HG03060 (cell line): ENCODE data around the gene MLH3.
"Not testable (repeated sequence)": the region's sequence is repeated elsewhere in the genome, so short reads cannot be mapped to it uniquely, and the experiment has no call there.

ENCODE experiments used
- ATAC-seq: cut with Tn5 transposase; IDR thresholded peaks from one replicate; pipeline ENCODE4 v1.9.1; 2021; ENCODE audit warnings: low read depth, moderate number of reproducible peaks; ENCODE audit not compliant: unreplicated experiment

MLH3 gene

DNA sequence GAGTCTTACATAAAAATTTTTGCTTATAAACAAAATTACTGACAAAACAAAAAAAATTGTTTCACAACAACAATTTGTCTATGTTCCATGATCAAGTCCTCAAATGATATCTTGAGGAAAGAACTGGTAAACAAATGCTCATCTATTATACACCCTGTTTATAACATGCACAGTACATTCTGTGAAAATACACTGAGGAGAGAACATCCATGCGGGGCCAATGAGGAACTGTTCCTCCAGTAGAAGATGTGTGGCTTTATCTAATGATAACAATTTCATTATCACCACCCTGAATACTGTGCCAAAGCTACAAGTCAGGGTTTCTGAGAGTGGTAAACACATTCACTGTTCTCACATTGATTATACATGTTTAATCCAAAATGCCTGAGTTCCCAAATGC lies 10.8 kb downstream of the MLH3 start:
- no peak for ATAC-seq

DNA sequence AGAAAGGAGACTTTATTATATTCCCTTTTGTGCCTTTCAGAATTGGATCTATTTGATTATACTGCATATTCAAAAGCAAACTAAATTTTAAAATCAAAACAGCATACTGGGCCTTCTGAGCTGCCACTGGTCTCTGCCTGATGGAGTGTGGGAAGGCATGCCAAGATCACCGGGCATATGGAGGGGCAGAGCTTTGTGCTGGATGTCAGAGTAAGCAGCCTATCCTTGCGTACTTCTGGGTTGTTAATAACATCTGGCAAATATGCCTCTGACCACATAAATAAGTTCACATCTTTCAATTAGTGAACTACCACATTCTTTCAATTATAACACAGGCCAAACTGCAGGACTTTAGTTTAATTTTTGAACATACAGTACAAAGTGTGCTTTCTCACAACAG lies 18.3 kb downstream of the MLH3 start:
- ATAC-seq: no peak

DNA sequence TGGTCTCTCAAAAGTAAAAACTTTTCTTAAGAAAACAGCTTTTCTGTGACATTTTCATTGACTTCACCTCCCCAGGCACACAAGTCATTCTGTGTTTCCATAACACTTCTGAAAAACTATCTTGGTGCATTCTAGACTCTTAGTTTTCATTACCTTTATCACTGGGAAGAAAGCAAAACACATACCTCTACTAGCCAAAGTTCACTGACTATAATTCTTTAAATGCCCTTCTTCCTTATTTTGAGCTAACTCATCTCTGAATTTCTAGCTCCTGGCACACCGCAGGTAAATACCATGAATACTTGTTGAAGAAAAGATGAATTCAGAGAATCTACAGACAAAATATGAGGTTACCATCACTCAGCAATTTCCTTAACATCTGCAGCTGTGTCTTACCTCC lies 21.1 kb downstream of the MLH3 start:
- ATAC-seq: no peak

DNA sequence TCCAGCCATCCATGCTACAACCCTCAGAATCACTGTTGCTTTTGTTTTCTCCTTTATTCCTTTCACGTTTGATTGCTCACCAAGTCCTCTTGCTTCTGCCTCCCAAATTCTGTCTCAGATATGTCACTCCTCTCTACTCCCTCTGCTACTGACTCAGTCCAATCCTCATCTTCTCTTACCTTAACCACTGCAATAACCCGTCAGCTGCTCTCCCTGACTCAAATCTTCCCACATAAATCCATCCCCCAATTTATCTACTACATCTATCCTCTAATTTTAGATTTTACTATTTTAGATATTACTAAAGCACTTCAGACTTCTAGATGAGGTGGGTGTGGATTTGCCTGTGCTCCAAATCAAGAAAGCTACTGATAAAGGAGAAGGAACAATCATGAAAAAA lies 25.4 kb downstream of the MLH3 start:
- ATAC-seq: no peak

DNA sequence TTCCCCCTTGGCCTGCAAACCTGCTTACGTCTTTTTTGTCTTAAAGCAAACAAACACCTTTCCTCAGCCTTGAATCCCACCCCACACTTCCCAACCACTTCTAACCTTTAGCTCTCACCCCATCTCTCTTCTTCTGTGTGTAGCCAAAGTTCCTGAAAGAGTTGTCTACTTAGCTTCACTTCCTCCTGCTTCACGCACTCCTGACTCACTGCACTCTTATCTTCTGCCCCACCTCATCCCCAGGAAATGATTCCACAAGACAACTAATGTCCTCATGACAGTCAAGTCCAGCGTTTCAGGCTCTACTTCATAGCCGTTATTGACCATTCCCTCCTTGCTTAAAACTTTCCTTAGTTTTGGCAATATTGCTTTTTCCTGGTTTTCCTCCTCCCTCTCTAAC lies 26.2 kb downstream of the MLH3 start:
- no peak for ATAC-seq

DNA sequence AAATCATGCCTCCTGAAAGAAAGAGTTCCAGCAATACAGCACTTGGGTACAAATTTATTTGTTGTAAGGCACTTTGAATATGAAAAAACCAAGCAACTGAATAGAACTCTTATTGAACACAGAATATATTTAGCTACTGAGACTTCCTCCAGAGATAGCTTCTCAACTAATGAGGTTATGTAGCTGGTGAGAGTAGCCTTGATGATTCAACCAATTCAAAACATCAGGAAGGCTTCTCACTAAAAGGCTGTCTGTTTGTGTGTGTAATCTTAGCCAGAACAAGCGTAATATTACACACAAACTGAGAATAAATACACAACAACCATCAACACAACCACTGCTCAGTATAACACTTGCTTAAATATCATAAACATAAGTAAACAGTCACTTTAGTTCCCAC lies 28.2 kb downstream of the MLH3 start:
- no peak for ATAC-seq

DNA sequence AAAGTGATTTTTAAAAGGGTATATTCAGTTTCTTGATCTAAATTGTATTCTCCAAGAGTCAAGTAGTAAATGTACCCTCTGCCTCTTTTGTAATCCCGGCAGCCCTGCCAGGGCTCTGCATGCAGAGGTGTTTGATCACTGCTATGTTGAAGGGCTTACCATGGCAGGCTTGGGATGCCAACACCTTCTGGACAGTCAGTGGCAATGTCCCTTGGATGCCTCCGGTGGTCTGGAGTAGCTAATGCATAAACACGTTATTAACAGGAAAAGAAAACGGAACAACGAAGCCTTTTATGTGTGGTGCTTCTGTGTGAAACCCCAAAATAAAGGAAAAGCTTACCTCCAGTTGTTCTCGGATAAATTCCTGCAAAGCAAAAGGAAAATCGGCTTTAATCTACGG lies 28.6 kb downstream of the MLH3 start:
- no peak for ATAC-seq

DNA sequence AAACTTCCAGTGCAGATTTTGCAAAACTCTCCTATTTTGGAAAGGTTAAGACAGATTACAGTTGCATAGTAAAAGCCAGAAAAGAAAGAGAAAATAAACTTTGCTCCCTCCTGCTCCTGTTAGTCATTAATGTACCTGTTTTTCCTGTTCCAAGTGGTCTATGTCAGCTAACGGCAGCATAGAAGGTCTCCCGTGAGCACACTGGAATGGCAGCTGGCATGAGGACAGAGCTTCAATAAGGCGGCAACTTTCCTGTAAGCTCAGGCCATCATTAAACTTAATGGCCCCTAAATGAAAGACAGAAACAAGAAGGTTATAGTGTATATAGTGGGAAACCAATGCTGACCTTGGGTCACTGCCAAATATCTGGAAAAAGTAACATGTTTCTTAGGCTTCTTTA lies 32.6 kb downstream of the MLH3 start:
- ATAC-seq: no peak

DNA sequence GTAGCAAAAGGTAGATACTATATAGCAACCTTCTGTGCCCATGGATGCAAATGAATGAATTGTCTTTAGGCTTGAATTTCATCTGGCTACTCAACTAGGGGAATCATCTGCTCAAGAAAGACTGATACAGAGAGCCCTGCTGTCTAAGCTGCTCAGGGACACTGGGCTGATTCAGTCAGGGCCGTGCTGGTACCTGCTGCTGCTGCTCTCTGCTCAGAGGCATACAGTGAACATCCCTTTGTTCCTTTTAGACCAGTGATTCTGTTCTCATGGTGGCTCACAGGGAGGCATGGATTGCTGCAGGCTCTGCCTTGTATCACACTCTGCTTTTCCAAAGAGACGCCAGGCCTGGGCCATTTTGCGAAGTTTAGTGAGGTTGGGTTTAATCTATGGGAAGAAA lies 34.5 kb downstream of the MLH3 start:
- no peak for ATAC-seq

DNA sequence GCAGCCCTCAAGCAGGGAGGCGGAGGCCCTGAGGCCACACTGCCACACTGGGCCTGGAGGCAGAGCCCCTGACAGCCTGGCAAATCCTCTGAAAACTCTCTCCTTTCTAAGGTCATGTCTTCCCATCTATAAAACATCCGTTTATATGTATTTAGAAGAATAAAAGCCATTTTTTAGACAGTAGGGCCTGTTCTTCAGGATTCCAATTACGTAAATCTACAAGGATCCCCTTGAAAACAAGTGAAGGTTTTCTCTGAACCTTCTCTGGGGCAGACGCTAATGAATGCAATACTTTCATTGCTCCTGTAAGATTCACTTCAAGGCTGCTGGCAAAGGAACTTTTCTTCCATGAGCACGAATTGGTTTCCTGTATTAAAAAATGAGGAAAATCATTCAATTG lies 35.8 kb downstream of the MLH3 start:
- no peak for ATAC-seq

DNA sequence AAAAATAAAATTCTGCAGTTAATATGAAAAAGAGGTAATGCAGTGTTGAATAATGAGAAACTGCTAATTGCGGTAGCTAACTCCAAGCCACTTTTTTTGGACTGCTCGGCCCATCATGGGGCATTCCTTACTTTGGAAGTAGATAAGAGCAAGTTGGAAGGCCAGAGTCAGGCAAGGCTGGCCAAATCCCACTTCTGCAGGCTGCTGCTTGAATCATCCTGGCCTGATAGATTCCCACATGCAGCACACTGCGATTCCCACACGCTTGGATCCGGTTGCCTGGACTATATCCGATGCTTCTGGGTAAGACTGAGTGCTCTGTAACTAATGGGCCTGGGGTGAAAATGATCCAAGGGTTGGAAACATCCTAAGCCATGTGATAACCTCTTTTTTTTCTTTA lies 38.0 kb downstream of the MLH3 start:
- ATAC-seq: no peak

DNA sequence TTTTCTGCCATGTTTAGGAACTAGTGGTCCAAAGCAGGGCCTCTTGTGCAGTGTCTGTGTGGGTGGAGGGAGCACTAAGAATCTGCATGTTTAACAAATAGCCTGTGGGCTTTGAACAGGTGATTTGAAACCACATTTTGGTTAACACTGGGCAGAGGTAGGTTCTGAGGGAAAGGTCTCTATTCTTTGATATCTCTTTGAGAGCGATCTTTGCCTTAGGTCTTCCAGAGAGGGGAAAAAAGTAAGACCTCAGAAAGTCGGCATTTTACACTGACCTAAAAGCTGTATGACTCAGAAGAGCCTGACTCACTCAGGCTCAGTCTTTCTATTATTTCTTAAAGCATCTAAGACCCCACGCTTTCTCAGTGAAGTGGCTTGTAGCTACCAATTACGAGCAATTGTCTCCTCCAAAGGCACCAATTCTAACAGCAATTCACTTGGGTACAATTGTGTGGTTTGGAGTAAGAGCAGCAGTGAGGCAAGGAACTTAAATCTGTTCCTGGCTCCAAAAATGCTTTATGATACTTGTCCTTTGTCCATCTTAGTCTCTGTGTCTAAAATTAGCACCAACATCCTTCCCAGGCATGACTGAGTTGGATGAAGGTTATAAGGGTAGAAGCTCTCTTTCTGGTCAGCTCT lies 39.8 kb downstream of the MLH3 start:
- ATAC-seq: no peak

DNA sequence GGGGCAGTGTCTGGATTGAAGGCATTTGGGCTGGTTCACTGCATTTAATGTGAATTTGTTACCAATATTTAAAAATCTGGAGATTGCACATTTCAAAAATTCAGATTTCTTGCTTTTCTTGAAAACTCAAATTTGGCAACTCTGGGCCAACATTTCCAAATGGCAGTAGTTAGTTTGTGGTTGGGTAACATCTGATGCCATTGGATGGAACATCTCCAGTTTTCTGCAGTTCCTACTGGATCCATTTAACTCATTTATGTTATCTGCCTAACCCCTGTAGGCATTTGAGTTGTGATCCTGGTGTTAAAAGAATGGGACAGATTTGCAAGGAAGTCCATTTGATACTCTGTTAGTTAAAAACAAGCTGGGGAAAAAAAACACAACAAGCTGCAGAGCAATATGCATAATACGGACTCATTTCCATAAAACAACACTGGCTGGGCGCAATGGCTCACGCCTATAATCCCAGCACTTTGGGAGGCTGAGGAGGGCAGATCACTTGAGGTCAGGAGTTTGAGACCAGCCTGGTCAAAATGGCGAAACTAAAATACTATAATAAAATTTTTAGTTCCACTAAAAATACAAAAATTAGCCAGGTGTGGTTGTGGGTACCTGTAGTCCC lies 40.7 kb downstream of the MLH3 start:
- ATAC-seq: no peak

DNA sequence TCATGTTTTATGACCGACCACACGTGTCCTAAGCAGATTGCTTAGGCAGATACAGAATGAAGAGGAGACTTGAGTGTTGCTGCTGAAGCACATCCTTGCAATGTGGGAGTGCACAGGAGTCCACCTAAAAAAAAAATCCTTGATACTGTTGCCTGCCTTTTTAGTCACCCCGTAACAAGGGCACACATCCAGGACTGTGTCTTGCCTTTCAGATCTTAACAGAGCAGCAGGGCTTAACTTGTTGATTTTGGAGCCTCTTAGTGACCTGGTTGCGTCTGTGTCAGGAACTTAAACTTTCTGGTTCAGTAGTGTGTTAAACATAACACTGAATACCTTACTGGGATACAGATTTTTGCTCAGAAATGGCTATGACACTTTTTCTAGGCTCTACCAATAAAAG lies 42.1 kb downstream of the MLH3 start:
- no peak for ATAC-seq

DNA sequence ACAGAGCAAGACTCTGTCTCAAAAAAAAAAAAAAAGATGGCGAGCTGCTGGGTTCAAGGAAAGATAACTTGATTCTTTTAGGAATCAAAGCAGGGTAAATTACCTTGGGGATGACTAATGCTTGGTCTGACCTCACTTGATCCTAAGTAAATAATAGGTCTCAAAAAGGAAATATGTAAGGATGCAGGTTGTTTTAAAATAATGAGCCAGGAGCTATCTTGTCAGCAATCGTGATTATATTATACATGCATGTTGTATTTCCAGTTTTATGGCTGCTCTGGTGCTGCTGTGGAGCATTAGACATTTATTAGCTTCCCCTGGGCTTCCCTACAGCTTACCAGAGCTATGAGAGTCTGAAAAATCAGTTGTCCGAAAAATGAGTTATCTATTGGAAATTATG lies 45.9 kb downstream of the MLH3 start:
- no peak for ATAC-seq

DNA sequence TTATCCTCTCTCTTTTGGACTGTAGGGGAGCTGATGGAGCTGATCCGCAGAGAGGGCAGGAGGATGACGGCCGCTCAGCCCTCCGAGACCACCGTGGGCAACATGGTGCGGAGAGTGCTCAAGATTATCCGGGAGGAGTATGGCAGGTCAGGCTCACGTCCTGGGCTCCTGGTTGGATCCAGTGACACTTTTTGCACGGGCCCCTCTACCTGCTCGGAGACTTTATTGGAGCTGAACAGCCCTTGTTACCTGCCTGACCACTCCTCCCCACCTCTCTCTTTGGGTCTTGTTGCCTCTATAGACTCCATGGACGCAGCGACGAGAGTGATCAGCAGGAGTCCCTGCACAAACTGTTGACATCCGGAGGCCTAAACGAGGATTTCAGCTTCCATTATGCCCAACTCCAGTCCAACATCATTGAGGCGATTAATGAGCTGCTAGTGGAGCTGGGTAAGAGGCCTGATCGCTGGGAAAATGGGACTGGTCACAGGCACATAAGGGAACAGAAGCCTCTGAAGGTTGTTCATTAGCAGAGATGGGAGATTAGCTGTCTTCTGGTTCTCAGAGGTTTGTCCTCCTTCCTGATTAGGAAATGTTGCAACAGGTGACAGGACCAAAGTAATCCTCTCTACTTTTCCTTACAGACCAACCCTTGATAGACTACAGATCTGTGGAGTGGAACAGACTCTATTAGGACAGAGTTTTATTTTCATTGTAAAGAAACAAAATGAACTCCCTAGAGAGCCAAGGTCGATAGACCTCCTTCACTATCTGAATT lies 47.8 kb downstream of the MLH3 start:
- ATAC-seq: no peak

DNA sequence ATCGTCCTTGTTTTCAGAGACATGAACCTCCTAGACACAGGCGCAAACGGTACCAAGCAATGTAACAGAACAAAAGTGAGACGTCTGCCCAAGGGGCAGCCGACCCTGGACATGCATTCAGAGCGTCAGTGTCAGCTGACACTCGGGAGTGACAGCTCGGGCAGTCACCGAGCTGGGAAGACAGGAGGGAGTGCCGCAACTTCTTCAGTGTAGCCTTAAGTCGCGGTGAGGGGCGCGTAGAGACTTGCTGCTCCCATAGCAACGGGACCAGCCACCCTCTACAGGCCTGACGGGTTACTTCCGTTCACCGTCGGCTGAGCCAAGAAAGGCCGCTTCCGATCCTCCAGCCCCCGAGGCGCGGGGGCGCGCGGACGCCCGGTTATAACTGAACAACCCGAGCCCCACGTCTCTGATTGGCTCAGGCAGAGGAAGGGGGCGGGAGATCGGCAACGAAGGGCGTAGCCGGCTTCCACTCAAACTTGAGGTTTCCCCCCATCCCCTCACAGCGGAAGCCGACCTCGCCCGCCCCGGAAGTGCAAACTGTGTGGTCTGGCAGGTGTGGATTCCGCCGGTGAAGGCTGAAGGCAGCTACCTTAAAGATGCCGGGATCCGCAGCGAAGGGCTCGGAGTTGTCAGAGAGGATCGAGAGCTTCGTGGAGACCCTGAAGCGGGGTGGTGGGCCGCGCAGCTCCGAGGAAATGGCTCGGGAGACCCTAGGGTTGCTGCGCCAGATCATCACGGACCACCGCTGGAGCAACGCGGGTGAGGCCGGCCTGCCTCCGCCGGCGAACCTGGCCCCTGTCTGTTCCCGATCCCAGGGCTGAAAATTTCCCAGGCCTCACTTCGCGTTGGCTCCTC lies 48.6 kb downstream of the MLH3 start, which contains the start of gene EIF2B2:
TSS of gene EIF2B2 (plus strand) at position 530 of the 858 bp plus-strand sequence. CDS start at position 600, 70 bp downstream.
- ATAC-seq: peak; percentile 78

DNA sequence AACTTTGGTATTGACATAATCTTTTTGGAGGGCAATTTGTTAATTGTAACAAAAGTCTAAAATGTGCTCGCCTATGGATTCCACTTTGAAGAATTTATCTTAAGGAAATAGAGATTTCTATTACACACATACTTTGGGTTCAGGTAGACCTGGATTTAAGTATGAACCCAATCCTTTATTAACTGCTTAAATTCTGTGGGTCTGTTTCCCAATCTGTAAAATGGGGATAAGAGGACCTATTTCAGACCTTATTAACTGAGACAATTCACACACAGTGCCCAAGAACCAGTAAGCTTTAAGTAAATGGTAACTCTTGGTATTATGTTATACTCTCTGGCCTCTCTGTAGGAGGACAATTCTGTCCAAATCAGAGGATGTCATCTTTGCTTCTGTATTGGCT lies 49.4 kb downstream of the MLH3 start:
- no peak for ATAC-seq

DNA sequence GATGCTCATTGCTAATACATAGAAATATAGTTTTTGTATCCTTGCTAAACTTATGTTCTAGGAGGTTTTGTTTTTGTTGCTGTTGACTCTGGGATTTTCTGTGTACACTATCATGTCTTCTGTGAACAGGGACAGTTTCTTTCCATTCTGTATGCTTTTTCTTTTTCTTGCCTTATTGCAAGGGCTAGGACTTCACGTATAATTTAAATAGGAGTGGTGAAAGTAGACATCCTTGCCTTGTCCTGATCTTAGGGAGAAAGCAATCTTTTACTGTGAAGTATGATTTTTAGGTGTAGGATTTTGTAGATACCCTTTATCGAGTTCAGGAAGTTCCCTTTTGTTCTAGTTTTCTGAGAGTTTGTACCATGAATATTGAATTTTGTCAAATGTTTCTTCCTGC lies 50.0 kb downstream of the MLH3 start:
- ATAC-seq: no peak

DNA sequence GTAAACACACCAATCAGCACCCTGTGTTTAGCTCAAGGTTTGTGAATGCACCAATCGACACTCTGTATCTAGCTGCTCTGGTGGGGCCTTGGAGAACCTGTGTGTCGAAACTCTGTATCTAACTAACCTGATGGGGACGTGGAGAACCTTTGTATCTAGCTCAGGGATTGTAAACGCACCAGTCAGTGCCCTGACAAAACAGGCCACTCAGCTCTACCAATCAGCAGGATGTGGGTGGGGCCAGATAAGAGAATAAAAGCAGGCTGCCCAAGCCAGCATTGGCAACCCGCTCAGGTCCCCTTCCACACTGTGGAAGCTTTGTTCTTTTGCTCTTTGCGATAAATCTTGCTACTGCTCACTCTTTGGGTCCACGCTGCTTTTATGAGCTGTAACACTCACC lies 55.5 kb downstream of the MLH3 start:
- not testable (repeated sequence) for ATAC-seq

DNA sequence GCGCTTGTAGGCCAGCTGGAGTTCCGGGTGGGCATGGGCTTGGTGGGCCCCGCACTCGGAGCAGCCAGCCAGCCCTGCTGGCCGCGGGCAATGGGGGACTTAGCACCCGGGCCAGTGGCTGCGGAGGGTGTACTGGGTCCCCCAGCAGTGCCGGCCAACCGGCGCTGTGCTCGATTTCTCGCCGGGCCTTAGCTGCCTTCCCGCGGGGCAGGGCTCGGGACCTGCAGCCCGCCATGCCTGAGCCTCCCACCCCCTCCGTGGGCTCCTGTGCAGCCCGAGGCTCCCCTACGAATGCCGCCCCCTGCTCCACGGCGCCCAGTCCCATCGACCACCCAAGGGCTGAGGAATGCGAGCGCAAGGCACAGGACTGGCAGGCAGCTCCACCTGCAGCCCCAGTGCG lies 57.1 kb downstream of the MLH3 start:
- not testable (repeated sequence) for ATAC-seq
